ENCODE measurements around the gene TMPRSS9.
"Not testable (repeated sequence)": the region's sequence is repeated elsewhere in the genome, so short reads cannot be mapped to it uniquely, and the experiment has no call there.

TMPRSS9 gene

GRCh38 chr19:2462635-2463421 lies 102.8 kb downstream of the TMPRSS9 start:
- no peaks in the 10 kb centered on the region for H3K79me1 ChIP-seq (ENCODE audit: low read depth, low read length)
- no peak overlapping the region for H3K4ac ChIP-seq (ENCODE audit: low read length)
- peak overlapping the region; percentile 66 for H3K27ac ChIP-seq (replicated peaks; ENCODE audit: low read length)
- peak overlapping the region; percentile 88 for H2AFZ ChIP-seq (ENCODE audit: low read length)
- no peak overlapping the region for H2AK5ac ChIP-seq (ENCODE audit: low read depth, low read length)
- H3K36me3 ChIP-seq (replicated peaks in 1 of 2; ENCODE audit: control insufficient read depth in 2 of 2, insufficient read depth in 2 of 2, low read length in 2 of 2) = no peaks in the 10 kb centered on the region
- H2BK15ac ChIP-seq (ENCODE audit: low read length) = peak overlapping the region; percentile 78
- H4K8ac ChIP-seq (ENCODE audit: low read depth, low read length) = no peak overlapping the region
- no peak overlapping the region for H2BK12ac ChIP-seq (ENCODE audit: low read length)
- no peaks in the 10 kb centered on the region for H3K9me3 ChIP-seq (replicated peaks in 1 of 2; ENCODE audit: control insufficient read depth in 2 of 2, insufficient read depth in 1 of 2, low read depth in 1 of 2, low read length in 2 of 2)
- H3K9ac ChIP-seq (ENCODE audit: low read depth, low read length, poor library complexity) = no peak overlapping the region
- peak overlapping the region in 1 of 2 donors; percentile 81 for H3K4me3 ChIP-seq (ENCODE audit: low read length in 2 of 2)
- no peaks in the 10 kb centered on the region for H3K27me3 ChIP-seq (ENCODE audit: control insufficient read depth in 3 of 3, insufficient read depth in 3 of 3, low read depth in 1 of 3, low read length in 3 of 3)
- no peak overlapping the region for H2BK5ac ChIP-seq (ENCODE audit: low read length)
- no CpG with 5 or more reads among the region's 46 CpGs for WGBS, 2 donors (ENCODE audit: extremely low coverage in 2 of 2, insufficient read length in 2 of 2, insufficient replicate concordance in 1 of 2)
- H3K18ac ChIP-seq (ENCODE audit: low read length) = peak overlapping the region; percentile 41
- no peak overlapping the region for H3K14ac ChIP-seq (ENCODE audit: low read length)
- no peak overlapping the region for H4K91ac ChIP-seq (ENCODE audit: low read depth, low read length, poor library complexity)
- H3K23ac ChIP-seq (ENCODE audit: low read depth, low read length, poor library complexity) = no peak overlapping the region
- no peaks in the 10 kb centered on the region for H3K4me1 ChIP-seq (ENCODE audit: control insufficient read depth in 2 of 2, insufficient read depth in 1 of 2, low read depth in 1 of 2, low read length in 2 of 2)
- H2BK120ac ChIP-seq (ENCODE audit: low read depth, low read length) = no peak overlapping the region
- peak; percentile 97 for DNase-seq (ENCODE audit: low spot score)
- peak overlapping the region; percentile 71 for H3K4me2 ChIP-seq (ENCODE audit: insufficient read depth, low read length, poor library complexity, severe bottlenecking)

GRCh38 chr19:2463694-2464093 lies 103.6 kb downstream of the TMPRSS9 start:
- H3K14ac ChIP-seq (ENCODE audit: low read length); H3K4me3 ChIP-seq (ENCODE audit: low read length in 2 of 2); H3K79me1 ChIP-seq (ENCODE audit: low read depth, low read length); H3K23ac ChIP-seq (ENCODE audit: low read depth, low read length, poor library complexity); H3K4ac ChIP-seq (ENCODE audit: low read length); DNase-seq (ENCODE audit: low spot score); H2AFZ ChIP-seq (ENCODE audit: low read length); H2BK12ac ChIP-seq (ENCODE audit: low read length); H2BK120ac ChIP-seq (ENCODE audit: low read depth, low read length); H3K18ac ChIP-seq (ENCODE audit: low read length); H3K27me3 ChIP-seq (ENCODE audit: control insufficient read depth in 3 of 3, insufficient read depth in 3 of 3, low read depth in 1 of 3, low read length in 3 of 3); H2BK5ac ChIP-seq (ENCODE audit: low read length); H3K4me2 ChIP-seq (ENCODE audit: insufficient read depth, low read length, poor library complexity, severe bottlenecking); H3K27ac ChIP-seq (replicated peaks; ENCODE audit: low read length); H3K4me1 ChIP-seq (ENCODE audit: control insufficient read depth in 2 of 2, insufficient read depth in 1 of 2, low read depth in 1 of 2, low read length in 2 of 2); H3K36me3 ChIP-seq (replicated peaks in 1 of 2; ENCODE audit: control insufficient read depth in 2 of 2, insufficient read depth in 2 of 2, low read length in 2 of 2); H3K9me3 ChIP-seq (replicated peaks in 1 of 2; ENCODE audit: control insufficient read depth in 2 of 2, insufficient read depth in 1 of 2, low read depth in 1 of 2, low read length in 2 of 2); H3K9ac ChIP-seq (ENCODE audit: low read depth, low read length, poor library complexity): not testable (repeated sequence)
- Histone ChIP-seq H2AK5ac (ENCODE audit: low read depth, low read length) (peak overlapping the region; percentile 84), H4K8ac (ENCODE audit: low read depth, low read length) (peak overlapping the region; percentile 65), H2BK15ac (ENCODE audit: low read length) (peak overlapping the region; percentile 78), H4K91ac (ENCODE audit: low read depth, low read length, poor library complexity) (peak overlapping the region; percentile 53)
- WGBS, 2 donors (ENCODE audit: extremely low coverage in 2 of 2, insufficient read length in 2 of 2, insufficient replicate concordance in 1 of 2) = no CpG with 5 or more reads among the region's 5 CpGs

GRCh38 chr19:2464389-2464788 lies 104.3 kb downstream of the TMPRSS9 start:
- no peak overlapping the region for H4K8ac ChIP-seq (ENCODE audit: low read depth, low read length)
- no peak for DNase-seq (ENCODE audit: low spot score)
- H3K79me1 ChIP-seq (ENCODE audit: low read depth, low read length) = no peaks in the 10 kb centered on the region
- H3K4me1 ChIP-seq (ENCODE audit: control insufficient read depth in 2 of 2, insufficient read depth in 1 of 2, low read depth in 1 of 2, low read length in 2 of 2) = peaks cover 3 to 7% of the 10 kb centered on the region in 2 donors
- H4K91ac ChIP-seq (ENCODE audit: low read depth, low read length, poor library complexity) = no peak overlapping the region
- H3K23ac ChIP-seq (ENCODE audit: low read depth, low read length, poor library complexity) = no peak overlapping the region
- no peak overlapping the region for H2BK15ac ChIP-seq (ENCODE audit: low read length)
- H3K9ac ChIP-seq (ENCODE audit: low read depth, low read length, poor library complexity) = no peak overlapping the region
- no peak overlapping the region for H2BK5ac ChIP-seq (ENCODE audit: low read length)
- no peak overlapping the region for H3K4me3 ChIP-seq (ENCODE audit: low read length in 2 of 2)
- H3K4me2 ChIP-seq (ENCODE audit: insufficient read depth, low read length, poor library complexity, severe bottlenecking) = no peak overlapping the region
- no peaks in the 10 kb centered on the region for H3K27me3 ChIP-seq (ENCODE audit: control insufficient read depth in 3 of 3, insufficient read depth in 3 of 3, low read depth in 1 of 3, low read length in 3 of 3)
- H2AFZ ChIP-seq (ENCODE audit: low read length) = no peak overlapping the region
- no CpG with 5 or more reads among the region's 5 CpGs for WGBS, 2 donors (ENCODE audit: extremely low coverage in 2 of 2, insufficient read length in 2 of 2, insufficient replicate concordance in 1 of 2)
- H3K4ac ChIP-seq (ENCODE audit: low read length) = no peak overlapping the region
- no peak overlapping the region for H2AK5ac ChIP-seq (ENCODE audit: low read depth, low read length)
- no peak overlapping the region for H3K18ac ChIP-seq (ENCODE audit: low read length)
- H2BK12ac ChIP-seq (ENCODE audit: low read length) = no peak overlapping the region
- no peak overlapping the region for H2BK120ac ChIP-seq (ENCODE audit: low read depth, low read length)
- H3K14ac ChIP-seq (ENCODE audit: low read length) = no peak overlapping the region
- H3K27ac ChIP-seq (replicated peaks; ENCODE audit: low read length) = peak overlapping the region; percentile 8
- no peaks in the 10 kb centered on the region for H3K9me3 ChIP-seq (replicated peaks in 1 of 2; ENCODE audit: control insufficient read depth in 2 of 2, insufficient read depth in 1 of 2, low read depth in 1 of 2, low read length in 2 of 2)
- H3K36me3 ChIP-seq (replicated peaks in 1 of 2; ENCODE audit: control insufficient read depth in 2 of 2, insufficient read depth in 2 of 2, low read length in 2 of 2) = no peaks in the 10 kb centered on the region

- Histone ChIP-seq H3K27me3 (ENCODE audit: control insufficient read depth in 3 of 3, insufficient read depth in 3 of 3, low read depth in 1 of 3, low read length in 3 of 3) (no peaks in the 10 kb centered on the region), H3K4me3 (ENCODE audit: low read length in 2 of 2) (no peak overlapping the region), H3K4me1 (ENCODE audit: control insufficient read depth in 2 of 2, insufficient read depth in 1 of 2, low read depth in 1 of 2, low read length in 2 of 2) (peaks cover 3 to 9% of the 10 kb centered on the region in 2 donors), H4K91ac (ENCODE audit: low read depth, low read length, poor library complexity) (no peak overlapping the region), H2BK120ac (ENCODE audit: low read depth, low read length) (no peak overlapping the region), H3K18ac (ENCODE audit: low read length) (no peak overlapping the region), H2BK12ac (ENCODE audit: low read length) (no peak overlapping the region), H4K8ac (ENCODE audit: low read depth, low read length) (no peak overlapping the region), H3K27ac (replicated peaks; ENCODE audit: low read length) (no peak overlapping the region), H3K23ac (ENCODE audit: low read depth, low read length, poor library complexity) (no peak overlapping the region), H2AK5ac (ENCODE audit: low read depth, low read length) (no peak overlapping the region), H3K79me1 (ENCODE audit: low read depth, low read length) (no peaks in the 10 kb centered on the region), H2BK15ac (ENCODE audit: low read length) (peak overlapping the region; percentile 7), H2AFZ (ENCODE audit: low read length) (peak overlapping the region; percentile 59), H3K4ac (ENCODE audit: low read length) (no peak overlapping the region), H3K36me3 (replicated peaks in 1 of 2; ENCODE audit: control insufficient read depth in 2 of 2, insufficient read depth in 2 of 2, low read length in 2 of 2) (no peaks in the 10 kb centered on the region), H3K9me3 (replicated peaks in 1 of 2; ENCODE audit: control insufficient read depth in 2 of 2, insufficient read depth in 1 of 2, low read depth in 1 of 2, low read length in 2 of 2) (no peaks in the 10 kb centered on the region), H3K4me2 (ENCODE audit: insufficient read depth, low read length, poor library complexity, severe bottlenecking) (no peak overlapping the region), H3K14ac (ENCODE audit: low read length) (no peak overlapping the region), H2BK5ac (ENCODE audit: low read length) (no peak overlapping the region), H3K9ac (ENCODE audit: low read depth, low read length, poor library complexity) (no peak overlapping the region)
- no peak for DNase-seq (ENCODE audit: low spot score)
- no CpG with 5 or more reads among the region's 12 CpGs for WGBS, 2 donors (ENCODE audit: extremely low coverage in 2 of 2, insufficient read length in 2 of 2, insufficient replicate concordance in 1 of 2)
Measured at GRCh38 chr19:2468596-2468995, 108.5 kb downstream of the TMPRSS9 start.
